SKM-1 (cell line): ENCODE data around the gene RTBDN.

Experiments used
- DNase-seq: peaks from one replicate; lab custom pipeline; 2025; ENCODE audit not compliant: unreplicated experiment; lab: John Stamatoyannopoulos, UW

The RTBDN gene

GRCh38 chr19:12793290-12794195 is 40.8 kb downstream of the RTBDN start:
- peak; percentile 46 for DNase-seq

DNA sequence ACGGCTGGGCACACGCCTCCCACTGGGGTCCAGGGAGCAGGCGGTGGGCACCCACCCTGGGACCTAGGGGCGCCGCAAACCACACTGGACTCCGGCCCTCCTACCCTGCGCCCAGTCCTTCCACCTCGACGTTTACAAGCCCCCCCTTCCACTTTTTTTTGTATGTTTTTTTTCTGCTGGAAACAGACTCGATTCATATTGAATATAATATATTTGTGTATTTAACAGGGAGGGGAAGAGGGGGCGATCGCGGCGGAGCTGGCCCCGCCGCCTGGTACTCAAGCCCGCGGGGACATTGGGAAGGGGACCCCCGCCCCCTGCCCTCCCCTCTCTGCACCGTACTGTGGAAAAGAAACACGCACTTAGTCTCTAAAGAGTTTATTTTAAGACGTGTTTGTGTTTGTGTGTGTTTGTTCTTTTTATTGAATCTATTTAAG is 41.5 kb downstream of the RTBDN start:
- DNase-seq: no peak

DNA sequence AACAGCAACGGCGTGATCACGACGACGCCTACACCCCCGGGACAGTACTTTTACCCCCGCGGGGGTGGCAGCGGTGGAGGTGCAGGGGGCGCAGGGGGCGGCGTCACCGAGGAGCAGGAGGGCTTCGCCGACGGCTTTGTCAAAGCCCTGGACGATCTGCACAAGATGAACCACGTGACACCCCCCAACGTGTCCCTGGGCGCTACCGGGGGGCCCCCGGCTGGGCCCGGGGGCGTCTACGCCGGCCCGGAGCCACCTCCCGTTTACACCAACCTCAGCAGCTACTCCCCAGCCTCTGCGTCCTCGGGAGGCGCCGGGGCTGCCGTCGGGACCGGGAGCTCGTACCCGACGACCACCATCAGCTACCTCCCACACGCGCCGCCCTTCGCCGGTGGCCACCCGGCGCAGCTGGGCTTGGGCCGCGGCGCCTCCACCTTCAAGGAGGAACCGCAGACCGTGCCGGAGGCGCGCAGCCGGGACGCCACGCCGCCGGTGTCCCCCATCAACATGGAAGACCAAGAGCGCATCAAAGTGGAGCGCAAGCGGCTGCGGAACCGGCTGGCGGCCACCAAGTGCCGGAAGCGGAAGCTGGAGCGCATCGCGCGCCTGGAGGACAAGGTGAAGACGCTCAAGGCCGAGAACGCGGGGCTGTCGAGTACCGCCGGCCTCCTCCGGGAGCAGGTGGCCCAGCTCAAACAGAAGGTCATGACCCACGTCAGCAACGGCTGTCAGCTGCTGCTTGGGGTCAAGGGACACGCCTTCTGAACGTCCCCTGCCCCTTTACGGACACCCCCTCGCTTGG is 42.1 kb downstream of the RTBDN start:
- peak; percentile 35 for DNase-seq

- DNase-seq: peak; percentile 82
These were observed 42.9 kb downstream of the RTBDN start, which contains the start of gene JUNB for GRCh38 chr19:12791345-12792050. Gene JUNB (plus strand): TSS chr19:12791486. CDS start chr19:12791772, 286 bp downstream.

- no peak for DNase-seq
These were observed 43.6 kb downstream of the RTBDN start for GRCh38 chr19:12790628-12791344.

- peak; percentile 98 for DNase-seq
These were observed 44.3 kb downstream of the RTBDN start for GRCh38 chr19:12789904-12790619.

GRCh38 chr19:12789098-12789903 is 45.1 kb downstream of the RTBDN start:
- DNase-seq: no peak

DNA sequence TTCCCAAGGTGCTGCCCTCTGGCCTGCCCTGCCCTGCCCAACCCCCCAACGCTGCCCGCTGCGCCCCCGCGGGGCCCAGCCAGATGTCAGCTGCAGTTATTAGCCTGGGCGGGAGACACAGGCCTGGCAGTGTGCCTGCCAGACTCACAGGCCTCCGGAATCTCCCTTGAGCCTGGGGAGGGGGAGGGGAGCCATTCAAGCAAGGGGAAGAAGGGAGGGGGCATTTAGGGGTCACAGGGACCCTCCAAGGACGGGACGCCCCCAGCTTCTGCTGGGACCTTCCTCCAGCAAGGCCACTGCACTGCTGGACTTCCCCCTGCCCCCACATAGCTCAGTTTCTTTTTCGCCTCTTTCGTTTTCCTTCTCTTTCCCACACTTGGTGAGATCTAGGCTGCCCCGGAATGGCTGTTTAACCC is 45.7 kb downstream of the RTBDN start:
- no peak for DNase-seq

GRCh38 chr19:12788042-12788681 is 46.2 kb downstream of the RTBDN start:
- no peak for DNase-seq

DNA sequence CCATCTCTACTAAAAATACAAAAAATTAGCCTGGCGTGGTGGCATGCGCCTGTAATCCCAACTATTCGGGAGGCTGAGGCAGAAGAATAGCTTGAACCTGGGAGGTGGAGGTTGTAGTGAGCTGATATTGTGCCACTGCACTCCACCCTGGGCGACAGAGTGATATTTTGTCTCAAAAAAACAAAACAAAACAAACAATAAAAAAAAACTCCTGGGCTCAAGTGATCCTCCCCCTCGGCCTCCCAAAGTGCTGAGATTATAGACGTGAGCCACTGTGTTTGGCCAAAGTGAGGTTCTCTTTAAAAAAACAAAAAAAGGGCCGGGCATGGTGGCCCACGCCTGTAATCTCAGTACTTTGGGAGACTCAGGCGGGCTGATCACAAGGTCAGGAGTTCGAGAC is 46.9 kb downstream of the RTBDN start:
- DNase-seq: no peak

DNA sequence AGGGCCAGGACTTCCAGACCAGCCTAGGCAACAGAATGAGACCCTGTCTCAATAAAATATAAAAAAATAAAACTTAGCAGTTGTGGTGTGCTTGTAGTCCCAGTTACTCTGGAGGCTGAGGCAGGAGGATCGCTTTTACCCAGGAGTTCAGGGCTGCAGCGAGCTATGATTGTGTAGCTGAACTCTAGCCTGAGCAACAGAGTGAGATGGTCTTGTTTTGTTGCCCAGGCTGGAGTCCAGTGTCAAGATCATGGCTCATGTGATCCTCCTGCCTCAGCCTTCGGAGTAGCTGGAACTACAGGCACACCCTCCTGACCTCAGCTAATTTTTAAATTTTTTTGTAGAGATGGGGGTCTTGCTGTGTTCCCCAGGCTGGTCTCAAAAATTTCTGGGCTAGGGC is 47.4 kb downstream of the RTBDN start:
- DNase-seq: no peak

- DNase-seq: peak; percentile 73
These were observed 48.1 kb downstream of the RTBDN start for GRCh38 chr19:12786141-12786870.

DNA sequence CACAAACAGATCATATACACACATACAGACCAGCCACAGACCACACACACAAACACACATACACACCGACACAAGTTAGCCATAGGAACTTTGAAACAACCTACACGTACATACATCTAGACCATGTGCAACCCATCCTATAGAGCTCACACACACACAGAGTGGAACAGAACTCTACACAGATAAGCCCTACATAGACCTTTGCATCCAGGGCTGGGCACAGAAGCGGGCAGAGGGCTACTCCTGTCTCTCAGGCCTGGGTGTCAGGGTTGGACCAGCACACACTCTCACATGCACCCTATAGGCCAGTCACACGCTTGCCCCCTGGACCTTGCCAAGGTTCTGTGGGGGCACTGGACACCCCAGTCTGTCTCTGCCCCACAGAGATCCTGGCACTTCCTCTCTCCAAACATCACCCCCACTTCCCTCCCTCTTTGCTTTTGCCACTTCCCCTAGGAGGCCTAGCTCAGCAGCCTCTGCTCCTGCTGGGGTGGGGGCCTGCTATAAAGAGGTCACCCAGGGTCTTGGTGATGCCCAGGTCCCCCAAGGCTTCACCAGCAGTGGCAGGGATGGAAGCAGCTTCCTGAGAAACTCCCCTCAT is 48.8 kb downstream of the RTBDN start:
- peak; percentile 58 for DNase-seq

DNA sequence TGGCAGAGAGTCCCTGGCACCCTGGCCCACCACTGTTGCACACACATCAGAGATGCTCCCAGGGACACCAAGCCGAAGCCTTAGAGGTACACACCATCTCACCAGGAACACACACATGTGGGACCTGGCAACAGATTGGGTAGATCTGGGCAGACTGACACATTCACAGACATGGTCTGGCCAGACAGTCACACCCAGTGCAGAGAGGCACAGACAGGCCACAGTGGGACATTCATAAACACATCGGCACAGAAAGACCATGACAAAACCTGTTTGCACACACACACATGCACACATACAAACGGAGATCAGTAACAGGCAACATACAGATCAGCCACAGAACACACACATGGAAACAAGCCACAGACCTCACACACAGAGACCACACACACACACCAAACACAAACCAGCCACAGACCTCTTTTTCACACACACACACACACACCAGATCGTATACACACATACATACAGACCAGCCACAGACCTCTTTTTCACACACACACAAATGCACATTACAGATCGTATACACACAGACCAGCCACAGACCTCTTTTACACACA is 49.4 kb downstream of the RTBDN start:
- no peak for DNase-seq

DNA sequence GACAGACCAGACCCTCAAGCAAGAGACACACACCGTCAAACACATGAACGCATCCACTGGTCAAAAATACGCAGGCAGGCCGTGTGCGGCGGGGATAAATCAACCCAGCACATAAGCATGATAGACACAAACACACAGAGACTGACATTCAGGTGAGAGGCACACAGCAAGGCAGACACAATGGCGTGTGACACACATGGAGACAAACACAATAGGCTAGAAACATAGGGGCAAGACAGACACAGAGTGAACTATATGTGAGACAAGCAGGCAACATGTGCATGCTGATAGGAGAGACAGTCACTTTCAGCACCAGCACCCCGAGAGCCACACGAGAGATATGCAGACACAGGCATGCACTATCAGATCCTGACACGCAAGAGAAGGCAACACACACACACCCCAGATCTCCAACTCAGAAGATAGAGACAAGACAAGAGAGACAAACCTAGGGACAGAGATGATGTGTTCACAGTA is 49.9 kb downstream of the RTBDN start:
- no peak for DNase-seq

GRCh38 chr19:12783849-12784393 is 50.5 kb downstream of the RTBDN start:
- DNase-seq: no peak
